ENCODE data around the gene TMPRSS15. TPM values are rescaled to one million over a fixed set of nuclear protein-coding genes. Genes with fewer than 3 reads are reported as not detected.

The TMPRSS15 gene
- total RNA-seq, 1 donor from 2014 or later: not detected

- H2AFZ ChIP-seq (ENCODE audit: low read depth, low read length): no peak overlapping the region
- no peak overlapping the region for H3K27ac ChIP-seq (ENCODE audit: low read depth, low read length)
- Mint-ChIP-seq H3K27me3 (ENCODE audit: low read depth, unreplicated experiment) (no peaks in the 10 kb centered on the region), H3K27ac (ENCODE audit: unreplicated experiment) (no peak overlapping the region), H3K4me3 (ENCODE audit: unreplicated experiment) (no peak overlapping the region), H3K36me3 (ENCODE audit: low read depth, unreplicated experiment) (no peaks in the 10 kb centered on the region), H3K4me1 (ENCODE audit: low read depth, unreplicated experiment) (no peaks in the 10 kb centered on the region), H3K9me3 (ENCODE audit: unreplicated experiment) (no peaks in the 10 kb centered on the region)
- H3K4me3 ChIP-seq (ENCODE audit: insufficient read depth, low read depth, low read length): no peak overlapping the region
- no peak overlapping the region for H3K9ac ChIP-seq (ENCODE audit: low read length)
- no peaks in the 10 kb centered on the region for H3K4me1 ChIP-seq (ENCODE audit: insufficient read depth, low read length)
- no peak overlapping the region for H3K4me2 ChIP-seq (ENCODE audit: low read length)
- DNase-seq (ENCODE audit: low read depth) (no peak), FAIRE-seq (no peak)
- no peaks in the 10 kb centered on the region for H3K79me2 ChIP-seq (ENCODE audit: insufficient read depth, low read length)
- TF ChIP-seq EZH2 (IDR thresholded peaks at IDR 0.05; ENCODE audit: insufficient read depth, low read length) (no peak), CTCF (IDR thresholded peaks at IDR 0.05; ENCODE audit: insufficient read depth, low read depth, low read length) (no peak)
- H3K27me3 ChIP-seq (ENCODE audit: insufficient read depth, low read length): no peaks in the 10 kb centered on the region
- H3K9me3 ChIP-seq (ENCODE audit: insufficient read depth, low read depth, low read length): no peaks in the 10 kb centered on the region
- H3K36me3 ChIP-seq (ENCODE audit: insufficient read depth, low read length): no peaks in the 10 kb centered on the region
- H4K20me1 ChIP-seq (ENCODE audit: insufficient read depth, low read length): no peaks in the 10 kb centered on the region
These were observed 26.8 kb upstream of the TMPRSS15 start for GRCh38 chr21:18430341-18430740.

- Histone ChIP-seq H3K9me3 (ENCODE audit: insufficient read depth, low read depth, low read length) (no peaks in the 10 kb centered on the region), H3K9ac (ENCODE audit: low read length) (no peak overlapping the region), H3K4me3 (ENCODE audit: insufficient read depth, low read depth, low read length) (no peak overlapping the region), H2AFZ (ENCODE audit: low read depth, low read length) (no peak overlapping the region), H4K20me1 (ENCODE audit: insufficient read depth, low read length) (no peaks in the 10 kb centered on the region), H3K4me1 (ENCODE audit: insufficient read depth, low read length) (no peaks in the 10 kb centered on the region), H3K4me2 (ENCODE audit: low read length) (no peak overlapping the region), H3K79me2 (ENCODE audit: insufficient read depth, low read length) (no peaks in the 10 kb centered on the region), H3K27ac (ENCODE audit: low read depth, low read length) (no peak overlapping the region), H3K27me3 (ENCODE audit: insufficient read depth, low read length) (no peaks in the 10 kb centered on the region), H3K36me3 (ENCODE audit: insufficient read depth, low read length) (no peaks in the 10 kb centered on the region)
- DNase-seq (ENCODE audit: low read depth) (no peak), FAIRE-seq (no peak)
- H3K27ac Mint-ChIP-seq (ENCODE audit: unreplicated experiment): no peak overlapping the region
- H3K9me3 Mint-ChIP-seq (ENCODE audit: unreplicated experiment): no peaks in the 10 kb centered on the region
- TF ChIP-seq CTCF (IDR thresholded peaks at IDR 0.05; ENCODE audit: insufficient read depth, low read depth, low read length) (no peak), EZH2 (IDR thresholded peaks at IDR 0.05; ENCODE audit: insufficient read depth, low read length) (no peak)
- no peaks in the 10 kb centered on the region for H3K27me3 Mint-ChIP-seq (ENCODE audit: low read depth, unreplicated experiment)
- H3K36me3 Mint-ChIP-seq (ENCODE audit: low read depth, unreplicated experiment): no peaks in the 10 kb centered on the region
- no peaks in the 10 kb centered on the region for H3K4me1 Mint-ChIP-seq (ENCODE audit: low read depth, unreplicated experiment)
- no peak overlapping the region for H3K4me3 Mint-ChIP-seq (ENCODE audit: unreplicated experiment)
These were observed 20.7 kb upstream of the TMPRSS15 start for GRCh38 chr21:18424276-18424675.

- no peak overlapping the region for H3K4me2 ChIP-seq (ENCODE audit: low read length)
- no peaks in the 10 kb centered on the region for H3K27me3 Mint-ChIP-seq (ENCODE audit: low read depth, unreplicated experiment)
- H3K27ac Mint-ChIP-seq (ENCODE audit: unreplicated experiment): no peak overlapping the region
- H3K9me3 Mint-ChIP-seq (ENCODE audit: unreplicated experiment): no peaks in the 10 kb centered on the region
- FAIRE-seq (no peak), DNase-seq (ENCODE audit: low read depth) (no peak)
- H2AFZ ChIP-seq (ENCODE audit: low read depth, low read length): no peak overlapping the region
- H3K27ac ChIP-seq (ENCODE audit: low read depth, low read length): no peak overlapping the region
- no peak overlapping the region for H3K4me3 Mint-ChIP-seq (ENCODE audit: unreplicated experiment)
- no peak for TF ChIP-seq EZH2 (IDR thresholded peaks at IDR 0.05; ENCODE audit: insufficient read depth, low read length)
- no peak for TF ChIP-seq CTCF (IDR thresholded peaks at IDR 0.05; ENCODE audit: insufficient read depth, low read depth, low read length)
- H3K4me1 Mint-ChIP-seq (ENCODE audit: low read depth, unreplicated experiment): no peaks in the 10 kb centered on the region
- H3K9me3 ChIP-seq (ENCODE audit: insufficient read depth, low read depth, low read length): no peaks in the 10 kb centered on the region
- no peaks in the 10 kb centered on the region for H4K20me1 ChIP-seq (ENCODE audit: insufficient read depth, low read length)
- no peaks in the 10 kb centered on the region for H3K27me3 ChIP-seq (ENCODE audit: insufficient read depth, low read length)
- no peak overlapping the region for H3K4me3 ChIP-seq (ENCODE audit: insufficient read depth, low read depth, low read length)
- H3K4me1 ChIP-seq (ENCODE audit: insufficient read depth, low read length): no peaks in the 10 kb centered on the region
- no peaks in the 10 kb centered on the region for H3K79me2 ChIP-seq (ENCODE audit: insufficient read depth, low read length)
- H3K36me3 Mint-ChIP-seq (ENCODE audit: low read depth, unreplicated experiment): no peaks in the 10 kb centered on the region
- H3K9ac ChIP-seq (ENCODE audit: low read length): no peak overlapping the region
- H3K36me3 ChIP-seq (ENCODE audit: insufficient read depth, low read length): no peaks in the 10 kb centered on the region
These were observed 13.7 kb upstream of the TMPRSS15 start for GRCh38 chr21:18417141-18417790.
